Measurements from ENCODE around the gene FBN1. TPM values are rescaled to one million over a fixed set of nuclear protein-coding genes. Genes with fewer than 3 reads are reported as not detected.

FBN1 gene
- total RNA-seq, 1 experiment from 2014 or later = 31.6 TPM

GRCh38 chr15:48466820-48467219, 178.7 kb downstream of the FBN1 start:
- no peak for DNase-seq
- no peak overlapping the region for H3K4me3 ChIP-seq
- H3K36me3 ChIP-seq = peaks cover 52% of the 10 kb centered on the region
- no peak overlapping the region for H3K27ac ChIP-seq
- H3K27me3 ChIP-seq = no peaks in the 10 kb centered on the region
- no peaks in the 10 kb centered on the region for H3K9me3 ChIP-seq (replicated peaks)
- H3K4me1 ChIP-seq = no peaks in the 10 kb centered on the region

DNA sequence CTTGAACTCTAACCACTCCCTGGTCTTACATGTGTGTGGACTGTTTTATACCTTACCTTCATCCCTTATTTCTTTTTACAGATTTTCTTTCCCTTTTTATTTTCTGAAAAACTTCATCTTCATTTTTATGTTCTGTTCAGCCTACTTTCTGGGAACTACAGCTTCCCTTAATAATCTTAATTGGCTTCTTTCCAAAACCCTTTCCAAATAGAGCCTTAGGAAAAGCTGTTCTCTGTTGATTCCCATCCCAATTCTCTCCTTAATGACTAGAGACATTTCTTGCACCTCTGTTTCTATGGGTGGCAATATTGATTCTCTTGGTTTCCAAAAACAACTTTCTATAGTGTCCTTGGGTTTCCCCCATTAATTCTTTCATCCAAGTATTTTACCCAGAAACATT, 179.4 kb downstream of the FBN1 start:
- no peak overlapping the region for H3K27ac ChIP-seq

GRCh38 chr15:48465410-48465809, 180.1 kb downstream of the FBN1 start:
- H3K4me1 ChIP-seq = no peaks in the 10 kb centered on the region
- H3K27ac ChIP-seq = no peak overlapping the region
- no peak for DNase-seq
- H3K36me3 ChIP-seq = peaks cover 49% of the 10 kb centered on the region
- H3K27me3 ChIP-seq = no peaks in the 10 kb centered on the region
- no peaks in the 10 kb centered on the region for H3K9me3 ChIP-seq (replicated peaks)
- no peak overlapping the region for H3K4me3 ChIP-seq

More for the DNA sequence above, 179.4 kb downstream of the FBN1 start:
- no peak overlapping the region for H3K4me3 ChIP-seq
- no peak for DNase-seq
- H3K4me1 ChIP-seq = no peaks in the 10 kb centered on the region
- H3K9me3 ChIP-seq (replicated peaks) = no peaks in the 10 kb centered on the region
- H3K27me3 ChIP-seq = no peaks in the 10 kb centered on the region
- peaks cover 48% of the 10 kb centered on the region for H3K36me3 ChIP-seq

DNA sequence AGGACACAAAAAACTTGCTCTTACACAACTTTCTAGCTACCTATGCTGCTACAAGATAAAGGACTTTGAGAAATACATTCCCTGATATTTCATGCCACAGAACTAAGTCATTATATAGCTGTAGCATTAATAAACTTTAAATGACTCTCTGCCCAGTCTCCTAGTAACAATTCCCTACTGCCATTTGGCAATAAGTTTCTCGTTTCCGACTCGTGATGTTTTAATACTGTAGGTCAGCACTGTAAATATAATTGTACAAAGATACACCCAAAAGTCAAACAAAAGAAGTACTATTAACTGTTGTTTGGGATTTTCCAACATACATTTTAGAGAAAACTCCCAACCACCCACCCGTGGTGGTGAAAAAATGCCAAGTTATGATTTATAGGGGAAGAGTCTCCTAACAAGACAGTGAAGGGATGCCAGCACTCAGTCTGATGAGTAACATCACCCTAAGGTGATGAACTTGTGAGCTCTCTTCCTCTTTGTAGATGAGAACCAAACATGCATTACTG, 182.1 kb downstream of the FBN1 start:
- H3K9me3 ChIP-seq (replicated peaks) = no peaks in the 10 kb centered on the region
- H3K27ac ChIP-seq = no peak overlapping the region
- H3K4me3 ChIP-seq = no peak overlapping the region
- peaks cover 48% of the 10 kb centered on the region for H3K36me3 ChIP-seq
- H3K4me1 ChIP-seq = no peaks in the 10 kb centered on the region
- DNase-seq = no peak
- no peaks in the 10 kb centered on the region for H3K27me3 ChIP-seq

- H3K4me3 ChIP-seq = no peak overlapping the region
- H3K27ac ChIP-seq = no peak overlapping the region
- peaks cover 43% of the 10 kb centered on the region for H3K36me3 ChIP-seq
- DNase-seq = no peak
- H3K9me3 ChIP-seq (replicated peaks) = no peaks in the 10 kb centered on the region
- no peaks in the 10 kb centered on the region for H3K27me3 ChIP-seq
- no peaks in the 10 kb centered on the region for H3K4me1 ChIP-seq
These were observed 182.8 kb downstream of the FBN1 start for GRCh38 chr15:48462688-48463087.

DNA sequence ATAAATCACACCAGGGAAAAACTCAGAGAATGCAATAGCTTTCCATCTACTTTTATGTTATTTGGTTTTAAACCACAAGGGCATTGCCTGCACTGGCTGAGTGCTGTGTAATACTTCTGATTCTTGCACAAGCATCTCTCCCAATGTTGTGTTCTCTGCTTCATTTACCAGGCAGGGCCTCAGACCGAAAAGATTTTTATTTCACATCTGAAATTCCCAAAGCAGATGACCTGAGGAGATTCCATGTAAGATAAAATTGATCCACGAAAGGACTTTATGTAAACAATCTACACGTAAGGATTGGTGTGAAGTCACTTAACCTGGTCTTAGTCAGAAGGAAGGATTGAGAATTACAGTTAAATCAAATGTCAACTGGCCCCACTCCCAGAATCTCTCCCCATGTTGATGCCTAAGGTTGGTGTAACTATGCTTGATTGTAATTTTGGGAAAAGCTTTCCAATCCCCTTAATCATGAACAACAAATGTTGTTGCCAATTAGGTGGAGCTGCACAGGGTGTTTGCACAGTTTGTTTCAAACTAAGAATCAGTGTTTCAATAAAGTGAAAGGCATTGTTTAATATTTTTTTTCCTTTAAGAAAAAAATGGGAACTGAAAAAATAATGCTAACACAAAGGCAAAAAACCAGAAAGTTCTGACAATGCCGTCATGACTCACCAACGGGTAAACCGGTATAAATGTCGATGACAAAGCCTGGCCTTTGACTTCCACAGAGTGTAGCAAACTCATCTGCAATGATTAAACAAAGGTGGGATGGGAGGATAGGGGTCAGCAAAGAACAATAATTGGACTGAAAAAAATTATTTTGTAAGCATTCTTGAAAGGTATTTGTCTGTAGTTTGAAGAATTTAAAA, 185.7 kb downstream of the FBN1 start:
- peaks cover 20% of the 10 kb centered on the region for H3K36me3 ChIP-seq
- H3K27ac ChIP-seq = no peak overlapping the region
- DNase-seq = no peak

DNA sequence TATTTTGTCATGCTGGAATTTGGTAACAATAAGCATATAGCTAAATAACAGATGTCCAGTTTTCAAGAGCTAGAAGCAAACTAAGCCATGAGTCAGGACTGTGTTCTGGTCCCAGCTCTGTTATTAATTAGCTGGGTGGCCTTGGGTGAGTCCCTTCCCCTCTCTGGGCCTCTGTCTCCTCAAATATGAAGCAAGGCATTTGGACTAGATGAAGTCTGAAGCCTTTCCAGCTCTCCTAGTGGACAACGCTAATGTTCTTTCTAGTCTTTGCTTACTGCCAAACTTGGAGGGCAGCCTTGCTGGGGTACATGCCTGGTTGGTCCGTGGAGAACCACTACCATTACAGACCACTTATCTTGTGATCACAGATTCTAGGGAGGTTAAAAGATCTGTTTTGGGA, 186.6 kb downstream of the FBN1 start:
- no peak overlapping the region for H3K4me3 ChIP-seq
- DNase-seq = no peak
- no peaks in the 10 kb centered on the region for H3K27me3 ChIP-seq
- H3K9me3 ChIP-seq (replicated peaks) = no peaks in the 10 kb centered on the region
- no peak overlapping the region for H3K27ac ChIP-seq
- peaks cover 18% of the 10 kb centered on the region; the same call in 1 of the 2 replicates for H3K36me3 ChIP-seq
- H3K4me1 ChIP-seq = no peaks in the 10 kb centered on the region

More for the DNA sequence above, 185.7 kb downstream of the FBN1 start:
- Histone ChIP-seq H3K27me3 (no peaks in the 10 kb centered on the region), H3K4me1 (no peaks in the 10 kb centered on the region), H3K4me3 (no peak overlapping the region), H3K9me3 (replicated peaks) (no peaks in the 10 kb centered on the region)

- no peak overlapping the region for H3K4me3 ChIP-seq
- H3K9me3 ChIP-seq (replicated peaks) = no peaks in the 10 kb centered on the region
- H3K36me3 ChIP-seq = peaks cover 12% of the 10 kb centered on the region; the same call in 1 of the 2 replicates
- H3K27me3 ChIP-seq = no peaks in the 10 kb centered on the region
- no peak overlapping the region for H3K27ac ChIP-seq
- H3K4me1 ChIP-seq = no peaks in the 10 kb centered on the region
- no peak for DNase-seq
These were observed 189.4 kb downstream of the FBN1 start for GRCh38 chr15:48456134-48456533.

- Histone ChIP-seq H3K27ac (no peak overlapping the region), H3K4me3 (no peak overlapping the region), H3K27me3 (no peaks in the 10 kb centered on the region), H3K4me1 (no peaks in the 10 kb centered on the region), H3K36me3 (peaks cover 15% of the 10 kb centered on the region; the same call in 1 of the 2 replicates), H3K9me3 (replicated peaks) (no peaks in the 10 kb centered on the region)
- no peak for DNase-seq
These were observed 193.8 kb downstream of the FBN1 start for GRCh38 chr15:48451736-48452135.

- DNase-seq = no peak
- no peaks in the 10 kb centered on the region for H3K4me1 ChIP-seq
- no peak overlapping the region for H3K4me3 ChIP-seq
- peaks cover 15% of the 10 kb centered on the region; the same call in 1 of the 2 replicates for H3K36me3 ChIP-seq
- no peaks in the 10 kb centered on the region for H3K27me3 ChIP-seq
- H3K27ac ChIP-seq = no peak overlapping the region
- H3K9me3 ChIP-seq (replicated peaks) = no peaks in the 10 kb centered on the region
These were observed 194.3 kb downstream of the FBN1 start for GRCh38 chr15:48451241-48451640.

DNA sequence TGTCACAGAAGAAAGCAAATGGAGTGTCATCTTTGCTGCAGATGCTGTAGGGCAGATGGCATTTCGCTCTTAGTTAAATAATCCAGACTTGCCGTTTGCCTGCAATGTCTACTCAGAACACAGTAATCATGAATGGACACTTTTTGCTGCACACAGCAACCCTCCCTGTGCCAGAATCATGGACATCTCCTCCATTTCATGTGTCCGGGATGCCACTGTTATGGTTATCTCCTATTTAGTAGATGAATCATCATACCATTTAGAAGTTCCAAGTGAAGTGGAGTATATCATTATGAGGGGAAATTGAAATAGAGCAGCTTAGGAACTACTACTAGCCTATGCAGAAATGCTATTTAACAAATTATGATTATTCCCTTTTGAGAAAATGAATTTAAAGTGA, 195.8 kb downstream of the FBN1 start:
- peaks cover 15% of the 10 kb centered on the region; the same call in 1 of the 2 replicates for H3K36me3 ChIP-seq

GRCh38 chr15:48447657-48448056, 197.9 kb downstream of the FBN1 start:
- Histone ChIP-seq H3K9me3 (replicated peaks) (no peaks in the 10 kb centered on the region), H3K36me3 (peaks cover 31% of the 10 kb centered on the region), H3K27me3 (no peaks in the 10 kb centered on the region), H3K4me3 (no peak overlapping the region), H3K27ac (no peak overlapping the region), H3K4me1 (no peaks in the 10 kb centered on the region)
- DNase-seq = no peak

More for the DNA sequence above, 195.8 kb downstream of the FBN1 start:
- no peak overlapping the region for H3K4me3 ChIP-seq
- H3K4me1 ChIP-seq = no peaks in the 10 kb centered on the region
- H3K27ac ChIP-seq = no peak overlapping the region
- H3K9me3 ChIP-seq (replicated peaks) = no peaks in the 10 kb centered on the region
- DNase-seq = no peak
- no peaks in the 10 kb centered on the region for H3K27me3 ChIP-seq

DNA sequence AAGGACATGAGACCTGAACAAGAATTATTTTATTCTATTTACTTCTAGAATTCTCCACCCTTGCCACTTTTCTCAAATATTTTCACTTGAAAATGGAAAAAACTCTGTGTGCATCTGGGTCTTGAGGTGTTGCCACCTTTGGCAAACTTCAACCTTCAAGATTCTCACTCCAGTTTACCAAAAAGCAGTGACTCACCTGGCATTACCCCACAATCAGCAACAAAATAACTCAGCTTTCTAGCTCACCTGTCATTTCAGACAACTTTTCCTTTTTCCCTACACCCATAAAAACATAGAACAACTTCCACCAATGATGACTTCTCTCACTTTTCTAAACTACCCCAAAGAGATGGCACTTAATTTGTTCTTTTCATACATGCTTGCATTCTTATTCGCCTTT, 198.5 kb downstream of the FBN1 start:
- peaks cover 33% of the 10 kb centered on the region for H3K36me3 ChIP-seq

DNA sequence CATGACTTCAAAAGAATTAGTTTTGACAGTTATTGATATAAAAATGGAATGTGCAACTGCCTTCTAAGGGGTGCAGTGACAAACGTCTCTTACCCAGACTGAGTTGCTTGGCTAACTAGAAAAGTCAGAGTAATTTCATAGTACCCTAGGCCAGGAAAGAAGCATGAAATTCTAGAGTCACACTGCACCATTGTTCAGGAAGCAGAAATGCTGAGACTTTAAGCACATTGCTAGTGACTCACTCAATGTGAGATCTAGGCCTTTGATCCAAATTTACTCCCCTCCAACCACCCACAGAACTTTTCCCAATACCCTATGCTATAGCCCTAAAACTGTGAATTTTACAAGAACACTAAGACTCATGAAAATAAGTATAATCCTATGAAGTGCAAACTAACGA, 203.5 kb downstream of the FBN1 start:
- Histone ChIP-seq H3K27ac (no peak overlapping the region), H3K27me3 (no peaks in the 10 kb centered on the region), H3K4me1 (no peaks in the 10 kb centered on the region), H3K36me3 (peaks cover 21% of the 10 kb centered on the region), H3K4me3 (no peak overlapping the region), H3K9me3 (replicated peaks) (no peaks in the 10 kb centered on the region)
- DNase-seq = no peak

More for the DNA sequence above, 198.5 kb downstream of the FBN1 start:
- no peaks in the 10 kb centered on the region for H3K4me1 ChIP-seq
- H3K9me3 ChIP-seq (replicated peaks) = no peaks in the 10 kb centered on the region
- no peak overlapping the region for H3K4me3 ChIP-seq
- H3K27me3 ChIP-seq = no peaks in the 10 kb centered on the region
- DNase-seq = no peak
- no peak overlapping the region for H3K27ac ChIP-seq

DNA sequence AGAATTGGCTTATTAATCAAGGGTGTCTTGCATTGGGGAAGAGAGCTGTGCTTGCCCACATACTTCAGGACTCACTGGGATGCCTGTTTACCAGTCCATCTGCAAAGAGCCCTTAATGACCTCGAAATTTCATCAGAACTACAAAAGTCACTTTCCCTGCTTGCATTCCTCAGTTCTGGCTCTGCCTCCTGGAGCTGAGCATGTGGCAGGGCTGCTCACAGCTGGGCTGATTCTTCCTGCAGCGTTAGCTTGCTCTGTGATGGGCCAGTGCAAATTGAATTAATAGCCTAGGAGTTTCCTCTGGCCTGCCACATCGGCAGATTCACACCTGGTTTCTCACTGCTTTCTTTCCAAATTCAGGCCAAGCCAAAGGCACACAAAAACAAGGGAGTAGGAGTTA, 205.4 kb downstream of the FBN1 start:
- no peaks in the 10 kb centered on the region for H3K4me1 ChIP-seq
- H3K27ac ChIP-seq = no peak overlapping the region
- H3K27me3 ChIP-seq = no peaks in the 10 kb centered on the region
- DNase-seq = no peak
- no peak overlapping the region for H3K4me3 ChIP-seq
- H3K36me3 ChIP-seq = peaks cover 27% of the 10 kb centered on the region
- no peaks in the 10 kb centered on the region for H3K9me3 ChIP-seq (replicated peaks)

Measured in SJCRH30 (cell line).